HG02840 (cell line): ENCODE measurements around the gene NOPCHAP1.
A peak's percentile ranks its signal among the peaks of the same experiment; 100 is the strongest.
"Not testable (repeated sequence)": the region's sequence is repeated elsewhere in the genome, so short reads cannot be mapped to it uniquely, and the experiment has no call there.

Source experiments
- ATAC-seq: cut with Tn5 transposase; IDR thresholded peaks from one replicate; pipeline ENCODE4 v1.9.1; 2021; ENCODE audit warnings: mild to moderate bottlenecking, moderate library complexity, moderate number of reproducible peaks; ENCODE audit not compliant: unreplicated experiment, low FRiP score

The NOPCHAP1 gene

GRCh38 chr12:104964167-104964855, 21.8 kb upstream of the NOPCHAP1 start:
- no peak for ATAC-seq

GRCh38 chr12:104964856-104965205, 21.3 kb upstream of the NOPCHAP1 start:
- no peak for ATAC-seq

- ATAC-seq = peak; percentile 72
Measured at GRCh38 chr12:104966677-104967076, 19.4 kb upstream of the NOPCHAP1 start.

- ATAC-seq = no peak
Measured at GRCh38 chr12:104969343-104969742, 16.8 kb upstream of the NOPCHAP1 start.

GRCh38 chr12:104971306-104971705, 14.8 kb upstream of the NOPCHAP1 start:
- no peak for ATAC-seq

GRCh38 chr12:104973250-104973649, 12.9 kb upstream of the NOPCHAP1 start:
- ATAC-seq = no peak

GRCh38 chr12:104974626-104975290, 11.4 kb upstream of the NOPCHAP1 start:
- peak; percentile 84 for ATAC-seq

GRCh38 chr12:104975587-104976343, 10.4 kb upstream of the NOPCHAP1 start:
- no peak for ATAC-seq

- no peak for ATAC-seq
Measured at GRCh38 chr12:104976703-104977102, 9.4 kb upstream of the NOPCHAP1 start.

GRCh38 chr12:104977688-104978087, 8.4 kb upstream of the NOPCHAP1 start:
- not testable (repeated sequence) for ATAC-seq

GRCh38 chr12:104985206-104985605, 910 bp upstream of the NOPCHAP1 start:
- ATAC-seq = no peak

GRCh38 chr12:104990950-104991349, 4.8 kb downstream of the NOPCHAP1 start:
- ATAC-seq = no peak

- ATAC-seq = no peak
Measured at GRCh38 chr12:104991565-104992128, 5.5 kb downstream of the NOPCHAP1 start.

- ATAC-seq = no peak
Measured at GRCh38 chr12:104994336-104994735, 8.2 kb downstream of the NOPCHAP1 start.

- no peak for ATAC-seq
Measured at GRCh38 chr12:104997541-104997940, 11.4 kb downstream of the NOPCHAP1 start.

- ATAC-seq = no peak
Measured at GRCh38 chr12:104998423-104999346, 12.6 kb downstream of the NOPCHAP1 start.

- ATAC-seq = no peak
Measured at GRCh38 chr12:104999347-104999685, 13.2 kb downstream of the NOPCHAP1 start.

GRCh38 chr12:105001476-105001875, 15.4 kb downstream of the NOPCHAP1 start:
- no peak for ATAC-seq

- ATAC-seq = no peak
Measured at GRCh38 chr12:105013892-105014291, 27.8 kb downstream of the NOPCHAP1 start.

GRCh38 chr12:105014603-105015002, 28.5 kb downstream of the NOPCHAP1 start:
- no peak for ATAC-seq
